Measurements from ENCODE around the gene ING5.

ING5 gene

GRCh38 chr2:241763551-241764274, 61.9 kb downstream of the ING5 start:
- no peak for DNase-seq

GRCh38 chr2:241764275-241765241, 62.7 kb downstream of the ING5 start:
- no peak for DNase-seq

- no peak for DNase-seq
Observed at GRCh38 chr2:241767464-241768250, 65.8 kb downstream of the ING5 start.

- DNase-seq: peak in 1 of 2 experiments; percentile 3
Observed at GRCh38 chr2:241768251-241768711, 66.4 kb downstream of the ING5 start.

GRCh38 chr2:241768850-241769249, 67.0 kb downstream of the ING5 start:
- peak in 1 of 2 experiments; percentile 1 for DNase-seq

GRCh38 chr2:241769819-241770184, 68.0 kb downstream of the ING5 start:
- peak in 1 of 2 experiments; percentile 1 for DNase-seq

- peak in 1 of 2 experiments; percentile 2 for DNase-seq
Observed at GRCh38 chr2:241770185-241770935, 68.5 kb downstream of the ING5 start.

- no peak for DNase-seq
Observed at GRCh38 chr2:241770936-241771285, 69.1 kb downstream of the ING5 start.

- DNase-seq: no peak
Observed at GRCh38 chr2:241771286-241772062, 69.6 kb downstream of the ING5 start.

GRCh38 chr2:241772063-241772499, 70.2 kb downstream of the ING5 start:
- peak in 1 of 2 experiments; percentile 33 for DNase-seq

GRCh38 chr2:241773511-241774418, 71.9 kb downstream of the ING5 start:
- DNase-seq: no peak

- DNase-seq: no peak
Observed at GRCh38 chr2:241774419-241775222, 72.8 kb downstream of the ING5 start.

GRCh38 chr2:241775223-241776177, 73.7 kb downstream of the ING5 start:
- no peak for DNase-seq

GRCh38 chr2:241776336-241777169, 74.7 kb downstream of the ING5 start, which contains the start of gene GAL3ST2:
TSS of gene GAL3ST2 (plus strand) at chr2:241776822. CDS start at chr2:241776956, 134 bp downstream.
- DNase-seq: no peak

- no peak for DNase-seq
Observed at GRCh38 chr2:241777170-241777685, 75.4 kb downstream of the ING5 start.
